NK-92 (cell line): ENCODE measurements around the gene PTCHD4.

Experiments used
- DNase-seq: peaks from one replicate; lab custom pipeline; 2025; ENCODE audit not compliant: unreplicated experiment; lab: John Stamatoyannopoulos, UW

PTCHD4 gene

GRCh38 chr6:48099713-48100587 is 11.0 kb downstream of the PTCHD4 start:
- no peak for DNase-seq

GRCh38 chr6:48098923-48099322 is 12.1 kb downstream of the PTCHD4 start:
- DNase-seq, result no peak

- no peak for DNase-seq
Measured at GRCh38 chr6:48092550-48093217, 18.3 kb downstream of the PTCHD4 start.

GRCh38 chr6:48090546-48090945 is 20.5 kb downstream of the PTCHD4 start:
- DNase-seq, result no peak

- DNase-seq, result no peak
Measured at GRCh38 chr6:48087448-48087847, 23.5 kb downstream of the PTCHD4 start.

- DNase-seq, result no peak
Measured at GRCh38 chr6:48086187-48086586, 24.8 kb downstream of the PTCHD4 start.

- DNase-seq, result no peak
Measured at GRCh38 chr6:48085131-48085741, 25.8 kb downstream of the PTCHD4 start.

- no peak for DNase-seq
Measured at GRCh38 chr6:48084201-48084600, 26.8 kb downstream of the PTCHD4 start.

GRCh38 chr6:48080227-48081009 is 30.6 kb downstream of the PTCHD4 start:
- no peak for DNase-seq

GRCh38 chr6:48078120-48078519 is 32.9 kb downstream of the PTCHD4 start:
- DNase-seq, result no peak

GRCh38 chr6:48075181-48075580 is 35.8 kb downstream of the PTCHD4 start:
- DNase-seq, result no peak

GRCh38 chr6:48073976-48074767 is 36.8 kb downstream of the PTCHD4 start:
- no peak for DNase-seq

GRCh38 chr6:48071833-48072232 is 39.2 kb downstream of the PTCHD4 start:
- no peak for DNase-seq

- no peak for DNase-seq
Measured at GRCh38 chr6:48069280-48069679, 41.7 kb downstream of the PTCHD4 start.

- no peak for DNase-seq
Measured at GRCh38 chr6:48068278-48069251, 42.4 kb downstream of the PTCHD4 start.

- no peak for DNase-seq
Measured at GRCh38 chr6:48067886-48068277, 43.1 kb downstream of the PTCHD4 start.

- no peak for DNase-seq
Measured at GRCh38 chr6:48067148-48067712, 43.8 kb downstream of the PTCHD4 start.

- no peak for DNase-seq
Measured at GRCh38 chr6:48061265-48061990, 49.6 kb downstream of the PTCHD4 start.
